Measurements from ENCODE around the gene ABHD4.
A peak's percentile ranks its signal among the peaks of the same experiment; 100 is the strongest.
"Not testable (repeated sequence)": the region's sequence is repeated elsewhere in the genome, so short reads cannot be mapped to it uniquely, and the experiment has no call there.

Gene ABHD4

DNA sequence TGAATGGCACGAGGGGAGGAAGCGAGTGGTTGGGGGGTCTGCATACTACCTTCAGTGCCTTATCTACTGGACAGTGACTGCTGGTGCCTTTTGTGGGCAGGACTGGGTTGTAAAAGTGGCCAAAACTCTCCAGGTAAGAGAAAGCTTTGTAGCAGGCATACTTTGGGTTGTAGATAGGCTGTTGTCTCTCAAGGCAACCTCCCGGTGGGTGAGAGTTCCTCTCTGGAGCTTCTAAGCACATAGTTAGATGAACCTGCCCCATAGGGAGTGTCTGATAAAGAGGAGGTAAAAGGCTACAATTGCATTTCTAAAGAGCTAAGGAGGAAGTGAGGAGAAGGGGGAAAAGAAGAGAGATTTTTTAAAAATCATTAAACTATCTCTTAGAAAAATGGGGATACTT is 4.9 kb upstream of the ABHD4 start:
- no peak for DNase-seq

DNA sequence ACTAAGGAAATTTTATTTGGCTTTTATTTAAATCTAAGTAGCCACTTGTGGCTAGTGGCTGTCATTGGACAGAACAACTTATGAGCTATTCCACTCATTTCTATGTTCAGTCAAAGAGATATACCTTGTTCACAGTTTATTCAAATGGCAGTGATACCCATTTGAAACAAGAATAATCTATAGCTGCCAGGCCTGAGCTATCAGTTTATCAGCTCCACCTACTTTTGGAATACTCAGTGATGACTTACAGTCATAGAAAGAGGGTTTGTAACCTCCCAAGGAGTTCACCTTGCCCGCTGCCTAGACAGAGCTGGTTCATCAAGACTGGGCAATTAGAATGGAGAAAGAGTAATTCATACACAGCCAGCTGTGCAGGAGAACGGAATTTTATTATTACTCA is 4.5 kb upstream of the ABHD4 start:
- DNase-seq = no peak

GRCh38 chr14:22594156-22594716 is 3.9 kb upstream of the ABHD4 start:
- no peak for DNase-seq

DNA sequence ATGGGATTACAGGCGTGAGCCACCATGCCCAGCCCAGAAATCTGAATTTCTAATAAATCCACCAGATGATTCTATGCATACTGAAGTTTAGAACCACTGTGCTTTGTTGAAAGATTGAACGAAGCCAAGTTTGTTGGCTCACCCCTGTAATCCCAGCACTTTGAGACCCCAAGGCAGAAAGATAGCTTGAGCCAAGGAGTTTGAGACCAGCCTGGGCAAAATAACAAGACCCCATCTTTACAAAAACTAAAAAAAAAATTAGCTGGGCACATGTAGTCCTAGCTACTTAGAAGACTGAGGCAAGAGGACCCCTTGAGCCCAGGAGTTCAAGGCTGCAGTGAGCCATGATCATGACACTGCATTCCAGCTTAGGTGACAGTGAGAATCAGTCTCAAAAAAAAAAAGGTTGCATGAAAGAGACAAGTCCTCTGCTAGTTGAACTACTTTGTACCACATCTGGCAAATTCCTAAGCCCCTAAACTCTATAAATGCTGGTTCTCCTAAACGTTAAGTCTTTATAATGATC is 1.7 kb upstream of the ABHD4 start:
- DNase-seq = no peak

- no peak for DNase-seq
Observed at GRCh38 chr14:22597265-22597664, 835 bp upstream of the ABHD4 start.

DNA sequence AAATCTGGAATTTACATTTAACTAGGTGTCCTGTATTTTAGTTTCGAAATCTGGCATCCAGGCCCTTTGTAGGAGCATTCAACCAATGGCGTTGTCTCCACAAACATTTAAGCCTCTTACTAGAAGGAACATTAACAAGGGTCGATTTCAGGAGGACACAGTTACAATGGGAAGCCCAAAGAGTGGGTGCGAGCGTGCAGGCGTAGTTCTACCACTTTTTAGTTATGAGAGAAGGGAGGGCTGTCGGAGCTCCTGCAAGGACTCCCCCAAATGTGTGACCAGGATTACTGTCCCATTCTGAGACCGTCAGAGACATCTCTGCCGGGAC is 365 bp upstream of the ABHD4 start:
- peak; percentile 12 for DNase-seq

DNA sequence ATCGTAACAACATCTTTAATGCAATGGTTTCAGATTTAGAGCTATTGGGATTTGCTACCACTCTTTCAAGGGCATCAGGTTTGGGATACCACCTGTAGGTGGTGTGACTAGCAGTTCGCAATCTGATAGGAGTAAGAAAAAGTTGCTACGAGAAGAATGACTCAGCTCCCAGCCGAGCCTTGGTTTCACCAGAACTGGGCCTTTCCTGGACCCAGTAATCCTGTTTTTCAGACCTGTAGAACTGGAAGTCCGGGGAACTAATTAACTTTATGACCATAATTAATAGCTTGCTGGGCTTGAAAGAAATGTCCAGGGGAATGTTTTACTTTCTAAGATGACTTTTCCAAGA is 770 bp downstream of the ABHD4 start:
- peak; percentile 32 for DNase-seq

DNA sequence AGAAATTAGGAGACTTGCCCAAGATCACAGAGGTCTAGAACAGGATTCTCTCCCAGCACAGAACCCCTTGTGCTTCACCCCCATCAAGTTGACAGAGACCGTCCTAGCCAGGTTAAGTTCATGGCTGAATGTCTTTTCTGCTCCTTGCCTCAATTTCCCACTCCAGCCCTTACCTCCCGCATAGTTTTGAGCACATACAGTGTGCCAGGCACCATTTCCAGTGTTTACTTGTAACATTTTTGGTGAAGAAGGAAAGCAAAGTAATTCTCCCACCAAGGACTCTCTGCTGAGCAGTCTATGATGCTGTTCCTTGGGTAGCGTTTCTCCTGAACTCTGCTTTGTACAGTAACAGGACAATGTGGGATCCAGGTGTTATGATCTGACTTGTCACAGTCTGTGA is 1.2 kb downstream of the ABHD4 start:
- no peak for DNase-seq

- DNase-seq = no peak
Observed at GRCh38 chr14:22600027-22600426, 1.9 kb downstream of the ABHD4 start.

GRCh38 chr14:22601456-22601855 is 3.4 kb downstream of the ABHD4 start:
- DNase-seq = no peak

- DNase-seq = no peak
Observed at GRCh38 chr14:22601996-22602395, 3.9 kb downstream of the ABHD4 start.

- DNase-seq = no peak
Observed at GRCh38 chr14:22602862-22603261, 4.8 kb downstream of the ABHD4 start.

GRCh38 chr14:22606380-22606779 is 8.3 kb downstream of the ABHD4 start:
- DNase-seq = no peak

DNA sequence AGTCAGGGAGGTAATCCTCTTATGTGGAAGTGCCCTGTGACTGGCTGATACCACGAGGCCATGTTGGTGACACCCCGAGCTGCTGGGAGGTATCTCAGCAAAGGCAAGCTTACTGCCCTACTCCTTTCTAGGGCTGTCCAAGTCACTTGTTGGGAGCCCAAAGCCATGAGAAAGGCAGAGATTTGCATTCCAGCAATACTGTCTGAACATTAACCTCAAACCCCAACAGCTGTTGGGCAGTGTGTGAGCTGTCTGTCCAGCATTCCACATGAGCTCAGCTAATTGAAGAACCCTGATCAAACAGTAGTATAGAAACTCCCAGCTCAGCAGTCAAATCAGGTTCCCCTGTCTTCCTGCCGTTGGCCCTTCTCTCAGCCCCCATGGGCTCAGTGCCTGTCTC is 9.2 kb downstream of the ABHD4 start:
- no peak for DNase-seq

GRCh38 chr14:22610931-22611330 is 12.8 kb downstream of the ABHD4 start:
- DNase-seq = no peak

GRCh38 chr14:22613106-22613695 is 15.1 kb downstream of the ABHD4 start:
- no peak for DNase-seq

DNA sequence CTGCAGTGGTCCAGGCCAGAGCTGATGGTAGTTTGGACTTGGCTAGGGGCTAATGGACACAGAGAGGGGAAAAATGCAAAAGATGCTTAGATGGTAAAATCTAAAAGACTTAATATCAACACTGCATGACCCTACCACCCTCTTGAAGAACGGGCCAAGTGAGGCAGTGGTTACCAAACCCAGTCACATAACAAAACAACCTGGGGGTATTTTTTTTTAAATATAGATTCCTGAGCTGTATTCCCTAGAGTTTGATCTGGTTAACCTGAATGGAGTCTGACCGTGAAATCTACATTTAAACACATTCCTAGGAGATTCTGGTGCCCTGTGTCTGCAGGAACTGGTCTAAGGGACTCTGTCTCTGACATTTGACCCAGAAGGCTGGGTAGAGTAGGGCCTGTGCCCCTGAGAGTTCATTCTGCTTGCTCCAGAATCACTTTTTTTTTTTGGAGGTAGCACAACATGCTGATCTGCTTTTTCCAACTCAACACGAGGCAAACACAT is 15.7 kb downstream of the ABHD4 start:
- no peak for DNase-seq

- DNase-seq = no peak
Observed at GRCh38 chr14:22614240-22614799, 16.2 kb downstream of the ABHD4 start.

GRCh38 chr14:22615765-22616164 is 17.7 kb downstream of the ABHD4 start:
- not testable (repeated sequence) for DNase-seq

- DNase-seq = no peak
Observed at GRCh38 chr14:22622255-22622654, 24.2 kb downstream of the ABHD4 start.

- DNase-seq = no peak
Observed at GRCh38 chr14:22623047-22623446, 24.9 kb downstream of the ABHD4 start.

GRCh38 chr14:22626590-22626989 is 28.5 kb downstream of the ABHD4 start:
- no peak for DNase-seq

GRCh38 chr14:22627506-22628263 is 29.6 kb downstream of the ABHD4 start:
- no peak for DNase-seq

- no peak for DNase-seq
Observed at GRCh38 chr14:22629361-22629760, 31.3 kb downstream of the ABHD4 start.

Data from CD4-positive, alpha-beta T cell treated with Interleukin-21 for 1 hour (primary cell).